Medulla oblongata (tissue), 1 donor: ENCODE measurements around the gene RBM17.
"Not testable (repeated sequence)": the region's sequence is repeated elsewhere in the genome, so short reads cannot be mapped to it uniquely, and the experiment has no call there.

Experiments
- DNase-seq: peaks from one replicate; pipeline ENCODE4 v3.0.0-alpha.2; 2015; ENCODE audit errors: extremely low spot score

Gene RBM17

GRCh38 chr10:6056411-6057135 lies 32.3 kb upstream of the RBM17 start:
- DNase-seq, result no peak

GRCh38 chr10:6058682-6059475 lies 30.0 kb upstream of the RBM17 start:
- no peak for DNase-seq

GRCh38 chr10:6059506-6059905 lies 29.3 kb upstream of the RBM17 start:
- DNase-seq, result no peak

GRCh38 chr10:6061056-6061455 lies 27.8 kb upstream of the RBM17 start:
- no peak for DNase-seq

GRCh38 chr10:6062101-6062771 lies 26.6 kb upstream of the RBM17 start, which contains the start of gene IL2RA:
Gene IL2RA, minus strand, starts transcription at chr10:6062367. Its CDS starts 216 bp downstream, at chr10:6062151.
- no peak for DNase-seq

GRCh38 chr10:6064119-6064518 lies 24.7 kb upstream of the RBM17 start:
- DNase-seq, result no peak

GRCh38 chr10:6064726-6065125 lies 24.1 kb upstream of the RBM17 start:
- not testable (repeated sequence) for DNase-seq

- DNase-seq, result no peak
Measured at GRCh38 chr10:6065406-6065805, 23.4 kb upstream of the RBM17 start.

- DNase-seq, result peak; percentile 39
Measured at GRCh38 chr10:6065835-6066234, 23.0 kb upstream of the RBM17 start.

- no peak for DNase-seq
Measured at GRCh38 chr10:6067457-6067856, 21.4 kb upstream of the RBM17 start.

GRCh38 chr10:6068006-6068405 lies 20.8 kb upstream of the RBM17 start:
- DNase-seq, result no peak

- peak; percentile 57 for DNase-seq
Measured at GRCh38 chr10:6068422-6068821, 20.4 kb upstream of the RBM17 start.

GRCh38 chr10:6069081-6069931 lies 19.5 kb upstream of the RBM17 start:
- no peak for DNase-seq

- no peak for DNase-seq
Measured at GRCh38 chr10:6070660-6071059, 18.2 kb upstream of the RBM17 start.

GRCh38 chr10:6071181-6072175 lies 17.4 kb upstream of the RBM17 start:
- no peak for DNase-seq

- no peak for DNase-seq
Measured at GRCh38 chr10:6072215-6072934, 16.5 kb upstream of the RBM17 start.

GRCh38 chr10:6074489-6075301 lies 14.1 kb upstream of the RBM17 start:
- DNase-seq, result no peak

- no peak for DNase-seq
Measured at GRCh38 chr10:6077071-6077675, 11.7 kb upstream of the RBM17 start.
